Panc1 (cell line): Measurements from ENCODE around the gene MT4.

Source experiments
- POLR2AphosphoS5 ChIP-seq: IDR thresholded peaks from 2 replicates; pipeline ENCODE4 v1.6.1; 2012; ENCODE audit warnings: mild to moderate bottlenecking, low read depth, low read length, moderate library complexity
- SIN3A ChIP-seq: IDR thresholded peaks from 2 replicates; pipeline ENCODE4 v1.6.1; 2012; ENCODE audit warnings: low read depth, mild to moderate bottlenecking, low read length, moderate library complexity, borderline replicate concordance; ENCODE audit not compliant: insufficient read depth
- TCF7L2 ChIP-seq: IDR thresholded peaks from 2 replicates; pipeline ENCODE4 v1.6.1; 2011; ENCODE audit warnings: mild to moderate bottlenecking, low read depth, low read length, inconsistent platforms
- TF ChIP-seq, protein P1 (sequence below): fragments of 450-650 bp; IDR thresholded peaks from 2 replicates; pipeline ENCODE4 v1.5.1; 2017; ENCODE audit warnings: mild to moderate bottlenecking
- TF ChIP-seq, protein P2 (sequence below), 2 experiments: IDR thresholded peaks; 2 replicates each; pipeline ENCODE4 v1.6.1; 2011 to 2012; ENCODE audit warnings: low read depth in 2 of 2, control low read depth in 1 of 2, low read length in 1 of 2, mild to moderate bottlenecking in 1 of 2, moderate library complexity in 1 of 2; ENCODE audit not compliant: insufficient read depth in 1 of 2

DNA sequence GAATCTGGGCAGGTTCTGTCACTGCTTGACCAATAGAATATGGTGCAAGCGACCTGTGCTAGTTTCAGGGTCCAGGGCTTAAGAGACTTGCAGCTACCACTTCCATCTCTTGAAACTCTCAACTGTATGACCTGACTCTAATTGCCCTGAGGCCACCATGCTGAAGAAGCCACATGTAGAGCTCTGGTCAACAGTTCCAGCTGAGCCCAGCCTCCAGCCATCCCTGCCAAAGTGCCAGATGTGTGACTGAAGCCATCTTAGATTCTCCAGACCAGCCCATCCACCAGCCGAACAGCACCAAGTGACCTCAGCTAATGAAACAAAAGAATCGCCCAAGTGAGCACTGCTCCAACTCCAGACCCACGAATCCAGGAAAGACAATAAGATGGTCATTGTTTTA is 40.1 kb downstream of the MT4 start:
- TF ChIP-seq, protein P1, sequence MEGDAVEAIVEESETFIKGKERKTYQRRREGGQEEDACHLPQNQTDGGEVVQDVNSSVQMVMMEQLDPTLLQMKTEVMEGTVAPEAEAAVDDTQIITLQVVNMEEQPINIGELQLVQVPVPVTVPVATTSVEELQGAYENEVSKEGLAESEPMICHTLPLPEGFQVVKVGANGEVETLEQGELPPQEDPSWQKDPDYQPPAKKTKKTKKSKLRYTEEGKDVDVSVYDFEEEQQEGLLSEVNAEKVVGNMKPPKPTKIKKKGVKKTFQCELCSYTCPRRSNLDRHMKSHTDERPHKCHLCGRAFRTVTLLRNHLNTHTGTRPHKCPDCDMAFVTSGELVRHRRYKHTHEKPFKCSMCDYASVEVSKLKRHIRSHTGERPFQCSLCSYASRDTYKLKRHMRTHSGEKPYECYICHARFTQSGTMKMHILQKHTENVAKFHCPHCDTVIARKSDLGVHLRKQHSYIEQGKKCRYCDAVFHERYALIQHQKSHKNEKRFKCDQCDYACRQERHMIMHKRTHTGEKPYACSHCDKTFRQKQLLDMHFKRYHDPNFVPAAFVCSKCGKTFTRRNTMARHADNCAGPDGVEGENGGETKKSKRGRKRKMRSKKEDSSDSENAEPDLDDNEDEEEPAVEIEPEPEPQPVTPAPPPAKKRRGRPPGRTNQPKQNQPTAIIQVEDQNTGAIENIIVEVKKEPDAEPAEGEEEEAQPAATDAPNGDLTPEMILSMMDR = no peak
- TF ChIP-seq, protein P2, sequence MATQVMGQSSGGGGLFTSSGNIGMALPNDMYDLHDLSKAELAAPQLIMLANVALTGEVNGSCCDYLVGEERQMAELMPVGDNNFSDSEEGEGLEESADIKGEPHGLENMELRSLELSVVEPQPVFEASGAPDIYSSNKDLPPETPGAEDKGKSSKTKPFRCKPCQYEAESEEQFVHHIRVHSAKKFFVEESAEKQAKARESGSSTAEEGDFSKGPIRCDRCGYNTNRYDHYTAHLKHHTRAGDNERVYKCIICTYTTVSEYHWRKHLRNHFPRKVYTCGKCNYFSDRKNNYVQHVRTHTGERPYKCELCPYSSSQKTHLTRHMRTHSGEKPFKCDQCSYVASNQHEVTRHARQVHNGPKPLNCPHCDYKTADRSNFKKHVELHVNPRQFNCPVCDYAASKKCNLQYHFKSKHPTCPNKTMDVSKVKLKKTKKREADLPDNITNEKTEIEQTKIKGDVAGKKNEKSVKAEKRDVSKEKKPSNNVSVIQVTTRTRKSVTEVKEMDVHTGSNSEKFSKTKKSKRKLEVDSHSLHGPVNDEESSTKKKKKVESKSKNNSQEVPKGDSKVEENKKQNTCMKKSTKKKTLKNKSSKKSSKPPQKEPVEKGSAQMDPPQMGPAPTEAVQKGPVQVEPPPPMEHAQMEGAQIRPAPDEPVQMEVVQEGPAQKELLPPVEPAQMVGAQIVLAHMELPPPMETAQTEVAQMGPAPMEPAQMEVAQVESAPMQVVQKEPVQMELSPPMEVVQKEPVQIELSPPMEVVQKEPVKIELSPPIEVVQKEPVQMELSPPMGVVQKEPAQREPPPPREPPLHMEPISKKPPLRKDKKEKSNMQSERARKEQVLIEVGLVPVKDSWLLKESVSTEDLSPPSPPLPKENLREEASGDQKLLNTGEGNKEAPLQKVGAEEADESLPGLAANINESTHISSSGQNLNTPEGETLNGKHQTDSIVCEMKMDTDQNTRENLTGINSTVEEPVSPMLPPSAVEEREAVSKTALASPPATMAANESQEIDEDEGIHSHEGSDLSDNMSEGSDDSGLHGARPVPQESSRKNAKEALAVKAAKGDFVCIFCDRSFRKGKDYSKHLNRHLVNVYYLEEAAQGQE (IDR thresholded peaks at IDR 0.05; ENCODE audit: insufficient read depth in 1 of 2, low read depth in 2 of 2, low read length in 1 of 2) = no peak
- TF ChIP-seq POLR2AphosphoS5 (no peak), SIN3A (no peak), TCF7L2 (no peak)
